Stomach (tissue), 9 donors: Measurements from ENCODE around the gene ANTXR1. TPM values are rescaled to one million over a fixed set of nuclear protein-coding genes. Genes with fewer than 3 reads are reported as not detected.

Source experiments
- DNase-seq, 2 donors: peaks; one replicate each; pipeline versions ENCODE4 v3.0.0 to v3.0.0-alpha.2; 2013 to 2019
- H3K27ac ChIP-seq, 5 donors: fragments of 200-600 bp in 4 of 5; sonication (generic) in 4 of 5; one replicate each; pipeline ENCODE4 v1.5.1; 2013 to 2019; ENCODE audit warnings: mild to moderate bottlenecking in 1 of 5, moderate library complexity in 1 of 5
- H3K27me3 ChIP-seq, 3 donors: fragments of 200-600 bp; sonication (generic); one replicate each; pipeline ENCODE4 v1.5.1; 2017 to 2019; ENCODE audit warnings: mixed run types in 1 of 3
- H3K36me3 ChIP-seq, 4 donors: fragments of 200-600 bp; sonication (generic); 1 replicate in 3 of 4; 2 replicates in 1 of 4; pipeline ENCODE4 v1.5.1; 2016 to 2019
- H3K4me1 ChIP-seq, 4 donors: fragments of 200-600 bp; sonication (generic); one replicate each; pipeline ENCODE4 v1.5.1; 2016 to 2019
- H3K4me3 ChIP-seq, 4 donors: fragments of 200-600 bp; sonication (generic) in 3 of 4; one replicate each; pipeline ENCODE4 v1.5.1; 2016 to 2019; ENCODE audit warnings: mild to moderate bottlenecking in 1 of 4
- H3K9me3 ChIP-seq, 4 donors: fragments of 200-600 bp; sonication (generic); one replicate each; pipeline ENCODE4 v1.5.1; 2016 to 2019
- CTCF ChIP-seq, 7 experiments: fragments of 450-650 bp in 4 of 7; fragments of 200-600 bp in 3 of 7; sonication (generic) in 3 of 7; IDR thresholded peaks; one replicate each; pipeline ENCODE4 v1.5.1; 2016 to 2019; ENCODE audit warnings: antibody characterized with exemption in 7 of 7, control low read depth in 2 of 7, mild to moderate bottlenecking in 1 of 7
- EP300 ChIP-seq: sonication (generic); formaldehyde crosslinking; IDR thresholded peaks from one replicate; pipeline ENCODE4 v1.6.1; 2017; ENCODE audit warnings: antibody characterized with exemption
- POLR2A ChIP-seq, 4 donors: fragments of 450-650 bp; IDR thresholded peaks; one replicate each; pipeline ENCODE4 v1.6.1; 2016; ENCODE audit warnings: antibody characterized with exemption in 4 of 4, control low read depth in 2 of 4, mild to moderate bottlenecking in 1 of 4, moderate library complexity in 1 of 4
- POLR2AphosphoS5 ChIP-seq, 3 donors: sonication (generic); formaldehyde crosslinking; IDR thresholded peaks; one replicate each; pipeline ENCODE4 v1.6.1; 2016; ENCODE audit warnings: antibody characterized with exemption in 3 of 3
- WGBS, 5 donors: extraction: QIAGEN DNeasy Blood & Tissue Kit in 3 of 5; methylation state at CpG; one replicate each; pipeline versions ENCODE4 v1.1.5 to v1.1.7; 2013 to 2018; 5-methylcytosine and 5-hydroxymethylcytosine counted together
- intact Hi-C: fragments of 100-400 bp; cut with DNase I; formaldehyde crosslinking; loops from one replicate; pipeline ENCODE4 v1.15.1; 2023; ENCODE audit warnings: low total_unique reads
- polyA plus RNA-seq, 3 donors: library from polyadenylated mRNA; stranded (reverse); fragments of 200-250 nt; gene quantifications; one replicate each; pipeline ENCODE4 v1.2.3, GENCODE V29; 2013
- total RNA-seq, 5 donors: library from RNA; depleted of rRNA; stranded (reverse); fragments of >200 nt; gene quantifications; one replicate each; pipeline versions ENCODE4 v1.1.0 to v1.2.3, GENCODE V29; 2014 to 2016
- donor health status: healthy with polysubstance abuse.
- donor health status: Bipolar disorder and iron deficiency.
- donor health status: healthy.

Gene ANTXR1
- total and polyA plus RNA-seq, 8 donors = 5.8 to 32.5 (median 13.7) TPM

GRCh38 chr2:69201259-69201658 is 188.3 kb downstream of the ANTXR1 start:
- intact Hi-C loops = no loop called here

GRCh38 chr2:69202327-69202726 is 189.3 kb downstream of the ANTXR1 start:
- H3K4me1 ChIP-seq = no peaks in the 10 kb centered on the region
- H3K36me3 ChIP-seq = no peaks in the 10 kb centered on the region
- TF ChIP-seq EP300 = no peak
- TF ChIP-seq CTCF (IDR thresholded peaks at IDR 0.05) = no peak
- TF ChIP-seq POLR2AphosphoS5 (IDR thresholded peaks at IDR 0.05) = no peak
- TF ChIP-seq POLR2A (IDR thresholded peaks at IDR 0.05) = no peak
- H3K27ac ChIP-seq = peak overlapping the region in 1 of 5 donors; percentile 30
- H3K27me3 ChIP-seq = no peaks in the 10 kb centered on the region
- H3K4me3 ChIP-seq = no peak overlapping the region
- intact Hi-C loops = no loop called here
- DNase-seq = no peak
- H3K9me3 ChIP-seq = no peaks in the 10 kb centered on the region
- 87 to 91% (median 89%) methylated on average over 3 of the region's 3 CpGs for WGBS, 5 donors

More at GRCh38 chr2:69201259-69201658, 188.3 kb downstream of the ANTXR1 start:
- no peak for TF ChIP-seq EP300
- no peak for TF ChIP-seq CTCF (IDR thresholded peaks at IDR 0.05)
- WGBS, 5 donors = 77 to 88% (median 81%) methylated on average over 7 of the region's 7 CpGs
- no peaks in the 10 kb centered on the region for H3K9me3 ChIP-seq
- H3K27ac ChIP-seq = peak overlapping the region in 1 of 5 donors; percentile 76
- no peaks in the 10 kb centered on the region for H3K27me3 ChIP-seq
- H3K4me3 ChIP-seq = no peak overlapping the region
- peaks cover 0 to 3% (median 0%) of the 10 kb centered on the region in 4 donors for H3K4me1 ChIP-seq
- DNase-seq = no peak
- no peaks in the 10 kb centered on the region for H3K36me3 ChIP-seq

GRCh38 chr2:69203166-69203985 is 190.4 kb downstream of the ANTXR1 start:
- 74 to 80% (median 79%) methylated on average over 4 of the region's 4 CpGs for WGBS, 5 donors
- H3K27me3 ChIP-seq = no peaks in the 10 kb centered on the region
- H3K27ac ChIP-seq = peak overlapping the region in 2 of 5 donors; percentile 24 to 30
- no peaks in the 10 kb centered on the region for H3K36me3 ChIP-seq
- no peak overlapping the region for H3K4me3 ChIP-seq
- TF ChIP-seq CTCF (IDR thresholded peaks at IDR 0.05) = no peak
- TF ChIP-seq POLR2A (IDR thresholded peaks at IDR 0.05) = no peak
- no peak for TF ChIP-seq EP300
- no peak for TF ChIP-seq POLR2AphosphoS5 (IDR thresholded peaks at IDR 0.05)
- no peak for DNase-seq
- H3K4me1 ChIP-seq = no peaks in the 10 kb centered on the region
- intact Hi-C loops = no loop called here
- H3K9me3 ChIP-seq = no peaks in the 10 kb centered on the region

GRCh38 chr2:69204654-69205053 is 191.7 kb downstream of the ANTXR1 start:
- H3K9me3 ChIP-seq = no peaks in the 10 kb centered on the region
- intact Hi-C loops = no loop called here
- no peak for DNase-seq
- no peaks in the 10 kb centered on the region for H3K36me3 ChIP-seq
- H3K4me3 ChIP-seq = no peak overlapping the region
- 90 to 95% (median 94%) methylated on average over 3 of the region's 3 CpGs for WGBS, 5 donors
- no peaks in the 10 kb centered on the region for H3K4me1 ChIP-seq
- peak overlapping the region in 2 of 5 donors; percentile 24 to 49 for H3K27ac ChIP-seq
- no peaks in the 10 kb centered on the region for H3K27me3 ChIP-seq
- TF ChIP-seq POLR2A (IDR thresholded peaks at IDR 0.05) (no peak), CTCF (IDR thresholded peaks at IDR 0.05) (no peak), EP300 (no peak), POLR2AphosphoS5 (IDR thresholded peaks at IDR 0.05) (no peak)
